ENCODE measurements around the gene RDX. TPM values are rescaled to one million over a fixed set of nuclear protein-coding genes. Genes with fewer than 3 reads are reported as not detected.
"Not testable (repeated sequence)": the region's sequence is repeated elsewhere in the genome, so short reads cannot be mapped to it uniquely, and the experiment has no call there.

The RDX gene
- total RNA-seq, 1 experiment from 2014 or later = 58.9 TPM

DNA sequence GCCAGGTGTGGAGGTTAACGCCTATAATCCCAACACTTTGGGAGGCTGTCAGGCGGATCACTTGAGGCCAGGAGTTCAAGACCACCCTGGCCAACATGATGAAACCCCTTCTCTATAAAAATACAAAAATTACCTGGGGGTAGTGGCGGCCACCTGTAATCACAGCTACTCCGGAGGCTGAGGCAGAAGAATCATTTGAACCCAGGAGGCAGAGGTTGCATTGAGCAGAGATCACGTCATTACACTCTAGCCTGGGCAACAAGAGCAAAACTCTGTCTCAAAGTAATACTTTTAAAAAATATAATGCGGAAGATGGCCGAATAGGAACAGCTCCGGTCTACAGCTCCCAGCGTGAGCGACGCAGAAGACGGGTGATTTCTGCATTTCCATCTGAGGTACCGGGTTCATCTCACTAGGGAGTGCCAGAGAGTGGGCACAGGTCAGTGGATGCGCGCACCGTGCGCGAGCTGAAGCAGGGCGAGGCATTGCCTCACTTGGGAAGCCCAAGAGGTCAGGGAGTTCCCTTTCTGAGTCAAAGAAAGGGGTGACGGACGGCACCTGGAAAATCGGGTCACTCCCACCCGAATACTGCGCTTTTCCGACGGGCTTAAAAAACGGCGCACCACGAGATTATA lies 87.6 kb downstream of the RDX start:
- DNase-seq (ENCODE audit: extremely low read depth, low read depth) = not testable (repeated sequence)

DNA sequence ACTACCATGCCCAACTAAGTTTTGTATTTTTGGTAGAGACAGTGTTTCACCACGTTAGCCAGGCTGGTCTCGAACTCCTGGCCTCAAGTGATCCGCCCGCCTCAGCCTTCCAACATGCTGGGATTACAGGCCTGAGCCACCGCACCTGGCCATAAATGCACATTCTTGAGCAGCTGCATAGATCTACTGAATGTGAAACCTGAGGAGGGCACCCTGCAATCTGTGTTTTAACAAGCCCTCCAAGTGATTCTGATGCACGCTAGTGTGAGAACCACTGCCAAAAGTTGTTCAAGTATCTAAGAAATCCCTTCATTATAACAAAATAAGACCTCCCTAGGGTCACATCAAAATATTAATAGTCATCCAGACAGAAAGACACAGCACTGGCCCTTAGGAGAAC lies 89.3 kb downstream of the RDX start:
- no peak for DNase-seq (ENCODE audit: extremely low read depth, low read depth)

DNA sequence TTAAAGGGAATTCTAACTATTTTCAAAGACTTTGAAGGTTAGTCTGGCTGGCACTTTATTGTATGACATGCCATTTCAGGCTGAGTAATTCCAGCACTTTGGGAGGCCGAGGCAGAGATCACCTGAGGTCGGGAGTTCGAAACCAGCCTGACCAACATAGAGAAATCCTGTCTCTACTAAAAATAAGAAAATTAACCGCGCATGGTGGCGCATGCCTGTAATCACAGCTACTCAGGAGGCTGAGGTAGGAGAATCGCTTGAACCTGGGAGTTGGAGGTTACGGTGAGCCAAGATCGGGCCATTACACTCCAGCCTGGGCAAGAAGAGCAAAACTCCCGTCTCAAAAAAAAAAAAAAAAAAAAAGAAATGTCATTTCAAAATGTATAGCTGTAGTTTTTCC lies 95.6 kb downstream of the RDX start:
- no peak for DNase-seq (ENCODE audit: extremely low read depth, low read depth)

DNA sequence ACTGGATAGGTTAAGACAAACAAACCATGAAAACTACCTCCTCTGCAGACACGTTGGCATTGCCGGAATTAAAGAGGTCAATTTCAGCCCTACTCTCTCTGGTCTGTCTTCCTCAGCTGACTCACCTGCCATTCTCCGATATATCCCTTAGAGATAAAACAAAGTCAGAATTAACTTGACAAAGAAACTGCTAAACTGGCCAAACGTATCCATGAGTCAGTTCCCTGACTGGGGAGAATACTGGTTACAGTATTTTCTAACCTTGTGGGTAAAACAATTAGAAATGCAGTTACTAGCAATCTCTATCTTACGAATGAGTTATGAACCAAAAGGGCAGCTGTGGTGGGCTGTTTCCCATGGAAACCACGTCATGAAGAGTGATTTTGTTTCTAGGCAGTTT lies 96.2 kb downstream of the RDX start:
- no peak for DNase-seq (ENCODE audit: extremely low read depth, low read depth)

DNA sequence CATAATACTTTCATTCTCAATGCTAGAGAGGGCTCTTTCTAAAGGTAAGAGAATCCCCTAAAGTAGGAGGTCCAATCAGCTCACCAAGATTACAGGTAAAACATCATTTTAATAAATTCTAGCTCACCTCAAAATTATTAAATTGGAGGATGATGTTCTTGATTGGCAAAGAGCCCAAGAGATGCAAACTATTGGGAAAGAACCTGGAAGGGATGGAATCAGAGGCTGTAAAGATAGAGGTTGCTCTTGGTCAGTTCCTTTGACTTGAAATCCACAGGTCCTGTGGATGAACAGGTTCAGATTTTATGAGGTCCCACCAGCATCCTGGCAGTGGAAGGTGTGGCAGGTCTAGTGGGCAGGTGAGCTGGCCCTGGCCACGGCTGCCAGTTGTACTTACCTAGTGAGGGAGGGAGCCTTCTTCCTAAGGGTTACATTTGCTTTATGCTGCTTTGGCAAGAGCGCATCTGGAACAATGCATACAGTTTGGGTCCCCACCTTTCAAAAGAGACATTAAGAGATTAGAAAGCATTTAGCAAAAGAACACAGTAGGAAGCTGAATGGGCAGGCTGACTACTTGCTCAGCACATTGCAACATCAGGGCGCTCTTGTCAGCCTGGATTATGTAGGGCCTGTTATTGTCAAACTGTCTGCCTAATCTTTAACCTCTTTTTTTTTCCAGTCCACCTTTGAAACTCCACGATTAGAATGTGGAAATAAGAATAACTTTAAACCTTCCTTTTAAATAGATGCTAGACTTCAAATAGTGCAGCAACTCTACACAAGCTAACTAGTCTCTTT lies 97.0 kb downstream of the RDX start:
- no peak for DNase-seq (ENCODE audit: extremely low read depth, low read depth)

DNA sequence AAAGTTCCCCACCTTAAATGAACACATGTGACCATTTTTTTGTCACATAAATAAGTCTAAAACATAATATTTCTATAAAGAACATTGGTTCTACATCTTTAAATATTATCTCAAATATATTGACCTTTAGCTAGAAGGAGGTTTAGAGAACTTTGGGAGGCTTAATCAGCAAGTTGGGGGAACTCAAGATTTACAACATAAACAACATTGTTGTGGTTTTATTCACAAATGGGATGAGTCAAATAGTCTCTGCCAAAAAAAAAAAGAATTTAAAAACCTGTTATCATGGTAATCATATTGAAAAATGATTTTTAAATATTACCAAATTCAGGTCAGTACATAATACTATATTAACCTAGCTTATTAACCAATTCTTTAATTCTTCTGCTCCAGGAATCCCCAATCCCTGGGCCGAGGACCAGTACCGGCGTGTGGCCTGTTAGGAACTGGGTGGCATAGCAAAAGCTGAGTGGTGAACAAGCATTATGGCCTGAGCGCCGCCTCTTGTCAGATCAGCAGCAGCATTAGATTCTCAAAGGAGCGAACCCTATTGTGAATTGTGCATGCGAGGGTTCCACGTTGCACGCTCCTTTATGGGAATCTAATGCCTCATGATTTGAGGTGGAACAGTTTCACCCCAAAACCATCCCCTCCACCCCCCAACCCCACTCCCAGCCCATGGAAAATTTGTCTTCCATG lies 98.2 kb downstream of the RDX start:
- no peak for DNase-seq (ENCODE audit: extremely low read depth, low read depth)

DNA sequence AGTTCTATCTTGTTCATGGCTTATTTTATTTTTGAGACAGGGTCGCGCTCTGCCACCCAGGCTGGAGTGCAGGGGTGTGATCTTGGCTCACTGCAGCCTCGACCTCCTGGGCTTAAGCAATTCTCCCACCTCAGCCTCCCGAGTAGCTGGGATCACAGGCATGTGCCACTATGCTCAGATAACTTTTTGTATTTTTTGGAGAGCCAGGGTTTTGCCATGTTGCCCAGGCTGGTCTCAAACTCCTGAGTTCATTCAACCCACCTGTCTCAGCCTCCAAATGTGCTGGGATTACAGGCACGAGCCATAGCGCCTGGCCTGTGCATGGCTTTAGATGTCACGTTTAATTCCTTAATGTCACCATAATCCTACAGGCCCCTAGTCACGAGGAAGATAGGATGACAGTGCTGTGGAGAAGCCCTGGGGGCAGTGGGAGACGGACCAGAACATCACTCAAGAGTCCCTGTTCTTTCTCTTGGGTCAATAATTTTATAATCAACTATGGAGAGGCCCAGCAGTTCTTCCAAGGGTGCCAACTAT lies 99.5 kb downstream of the RDX start:
- DNase-seq (ENCODE audit: extremely low read depth, low read depth) = no peak

DNA sequence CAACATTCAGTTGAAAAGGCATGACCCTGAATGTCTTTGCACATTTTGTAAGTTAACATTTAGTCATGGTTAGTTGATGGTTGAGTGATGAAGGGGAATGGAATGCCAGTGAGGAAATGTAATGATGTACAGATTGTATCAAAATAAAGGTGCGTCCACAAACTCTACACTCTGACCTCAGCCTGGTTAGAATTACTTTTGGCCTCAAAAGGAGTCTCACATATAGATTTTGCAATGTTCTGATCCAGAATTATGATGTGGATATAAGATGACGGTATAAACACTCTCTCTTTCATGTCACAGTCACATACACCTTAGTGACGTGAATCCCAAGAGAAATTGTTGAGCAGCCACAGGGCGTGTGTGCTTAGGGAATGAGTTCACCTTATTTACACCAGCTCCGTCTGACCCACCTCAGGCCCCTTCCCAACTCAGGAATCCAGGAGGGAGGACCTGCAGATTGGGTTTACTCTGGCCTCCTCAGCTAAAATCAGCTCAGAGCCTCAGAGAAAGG lies 100.1 kb downstream of the RDX start:
- DNase-seq (ENCODE audit: extremely low read depth, low read depth) = peak; percentile 40

DNA sequence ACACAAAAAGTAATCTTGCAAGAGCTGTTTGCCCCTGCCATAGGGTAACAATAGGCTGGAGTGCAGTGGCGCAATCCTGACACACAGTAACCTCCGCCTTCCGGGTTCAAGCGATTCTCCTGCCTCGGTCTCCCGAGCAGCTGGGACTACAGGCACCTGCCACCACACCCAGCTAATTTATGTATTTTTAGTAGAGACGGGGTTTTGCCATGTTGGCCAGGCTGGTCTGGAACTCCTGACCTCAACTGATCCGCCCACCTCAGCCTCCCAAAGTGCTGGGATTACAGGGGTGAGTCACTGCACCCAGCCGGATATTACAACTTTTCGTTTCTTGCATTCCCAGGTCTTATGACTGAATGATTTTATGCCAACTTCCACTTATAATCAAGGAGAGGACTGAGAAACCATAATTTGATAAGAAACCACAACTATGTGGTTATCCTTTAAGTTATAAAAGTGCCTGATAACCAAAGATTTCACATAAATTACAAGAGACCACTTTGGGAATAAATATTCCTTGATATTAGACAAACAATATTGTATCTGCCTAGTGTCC lies 102.1 kb downstream of the RDX start:
- not testable (repeated sequence) for DNase-seq (ENCODE audit: extremely low read depth, low read depth)

DNA sequence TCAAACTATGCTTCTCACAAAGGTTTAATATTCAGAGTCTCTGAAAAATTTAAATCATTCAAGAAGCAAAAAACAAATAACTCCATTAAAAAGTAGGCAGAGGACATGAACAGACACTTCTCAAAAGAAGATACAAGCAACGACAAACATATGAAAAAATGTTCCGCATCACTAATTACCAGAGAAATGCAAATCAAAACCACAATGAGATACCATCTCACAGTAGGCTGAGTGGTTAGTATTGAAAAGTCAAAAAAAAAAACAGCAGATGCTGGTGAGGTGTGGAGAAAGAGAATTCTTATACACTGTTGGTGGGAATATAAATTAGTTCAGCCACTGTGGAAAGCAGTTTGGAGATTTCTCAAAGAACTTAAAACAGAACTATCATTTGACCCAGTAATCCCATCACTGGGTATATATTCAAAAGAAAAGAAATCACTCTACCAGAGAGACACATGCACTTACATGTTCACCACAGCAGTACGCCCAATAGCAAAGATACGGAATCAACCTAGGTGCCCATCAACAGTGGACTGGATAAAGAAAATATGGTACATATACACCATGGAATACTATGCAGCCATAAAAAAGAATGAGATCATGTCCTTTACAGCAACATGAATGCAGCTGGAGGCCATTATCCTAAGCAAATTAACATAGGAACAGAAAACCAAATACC lies 103.7 kb downstream of the RDX start:
- DNase-seq (ENCODE audit: extremely low read depth, low read depth) = not testable (repeated sequence)

DNA sequence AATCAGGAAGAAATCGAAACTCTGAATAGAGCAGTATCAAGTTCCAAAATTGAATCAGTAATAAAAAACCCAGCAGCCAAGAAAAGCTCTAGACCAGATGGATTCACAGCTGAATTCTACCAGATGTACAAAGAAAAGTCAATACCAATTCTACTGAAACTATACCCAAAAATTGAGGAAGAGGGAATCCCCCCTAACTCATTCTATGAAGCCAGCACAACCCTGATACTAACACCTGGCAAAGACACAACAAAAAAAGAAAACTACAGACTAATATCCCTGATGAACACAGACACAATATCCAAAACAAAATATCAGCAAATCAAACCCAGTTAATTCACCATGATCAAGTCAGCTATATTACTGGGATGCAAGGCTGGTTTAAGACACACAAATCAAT lies 105.5 kb downstream of the RDX start:
- no peak for DNase-seq (ENCODE audit: extremely low read depth, low read depth)

DNA sequence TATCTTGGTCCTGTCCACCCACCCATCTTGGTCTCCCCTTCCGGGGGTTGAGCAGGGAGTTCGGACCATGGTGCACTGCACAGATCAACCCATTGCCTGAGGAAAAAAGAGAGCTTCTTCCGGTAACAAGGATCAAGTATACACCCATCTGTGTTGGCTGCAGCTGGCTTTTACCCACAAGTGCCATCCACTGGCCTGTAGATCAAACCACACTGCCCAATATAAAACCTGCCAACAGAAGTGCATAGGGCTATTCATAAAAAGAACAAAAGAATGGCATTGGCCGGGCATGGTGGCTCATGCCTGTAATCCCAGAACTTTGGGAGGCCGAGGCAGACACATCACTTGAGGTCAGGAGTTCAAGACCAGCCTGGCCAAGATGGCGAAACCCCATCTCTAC lies 108.7 kb downstream of the RDX start:
- no peak for DNase-seq (ENCODE audit: extremely low read depth, low read depth)

DNA sequence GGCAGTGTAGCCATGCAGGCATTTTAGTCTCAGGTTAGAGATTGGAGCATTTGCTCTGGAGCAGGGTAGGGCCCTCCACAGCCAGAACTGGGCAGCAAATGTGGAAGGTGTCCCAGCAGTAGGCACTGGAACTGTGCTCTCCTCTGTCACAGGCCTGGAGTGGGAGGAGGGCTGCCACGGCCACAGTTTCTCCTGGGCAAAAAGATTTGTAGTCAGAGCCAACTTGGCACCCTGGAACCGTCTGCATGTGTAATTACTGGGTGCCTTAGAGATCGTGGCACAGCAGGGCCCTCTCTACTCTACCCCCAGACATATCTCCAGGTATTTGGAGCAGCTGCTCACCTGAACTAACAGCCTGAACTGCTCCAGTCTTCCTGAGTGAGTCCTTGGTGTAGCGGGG lies 109.5 kb downstream of the RDX start:
- DNase-seq (ENCODE audit: extremely low read depth, low read depth) = no peak

DNA sequence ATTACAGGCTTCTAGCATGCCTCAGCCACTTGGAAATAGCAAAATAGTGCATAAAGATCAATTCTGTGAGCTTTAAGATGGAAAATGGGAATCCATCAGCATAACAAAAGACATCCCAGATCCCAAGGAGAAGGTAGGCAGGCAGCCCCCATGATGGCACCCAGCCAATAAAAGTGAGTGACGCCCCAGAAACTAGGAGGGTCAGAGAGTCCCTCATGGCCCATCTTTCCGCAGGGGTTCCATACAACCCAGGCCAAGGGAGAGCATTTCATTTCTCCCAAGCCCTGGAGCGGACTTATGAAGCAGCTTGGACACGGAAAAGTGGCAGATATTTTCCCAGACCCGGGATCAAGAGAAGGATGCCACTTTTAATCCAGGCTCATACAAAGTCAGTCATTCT lies 110.0 kb downstream of the RDX start:
- no peak for DNase-seq (ENCODE audit: extremely low read depth, low read depth)

DNA sequence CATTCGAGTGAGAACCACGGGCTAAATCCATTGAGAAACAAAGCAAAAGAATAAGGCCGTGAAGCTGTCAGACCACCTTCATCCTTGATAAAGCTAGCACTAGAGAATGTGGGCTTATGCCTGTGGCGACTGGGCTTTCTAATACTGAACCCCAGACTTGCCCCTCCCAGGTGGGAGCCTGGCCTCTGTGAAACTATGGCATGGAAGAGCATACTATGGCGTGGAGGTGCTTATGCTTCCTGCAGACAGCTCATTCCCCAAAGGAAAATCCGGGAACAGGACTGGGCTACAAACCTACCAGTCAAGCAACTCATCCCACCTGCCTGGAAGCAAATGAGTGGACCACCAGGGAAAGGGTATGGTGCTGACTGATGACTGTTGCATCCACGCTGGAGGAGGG lies 110.8 kb downstream of the RDX start:
- no peak for DNase-seq (ENCODE audit: extremely low read depth, low read depth)

DNA sequence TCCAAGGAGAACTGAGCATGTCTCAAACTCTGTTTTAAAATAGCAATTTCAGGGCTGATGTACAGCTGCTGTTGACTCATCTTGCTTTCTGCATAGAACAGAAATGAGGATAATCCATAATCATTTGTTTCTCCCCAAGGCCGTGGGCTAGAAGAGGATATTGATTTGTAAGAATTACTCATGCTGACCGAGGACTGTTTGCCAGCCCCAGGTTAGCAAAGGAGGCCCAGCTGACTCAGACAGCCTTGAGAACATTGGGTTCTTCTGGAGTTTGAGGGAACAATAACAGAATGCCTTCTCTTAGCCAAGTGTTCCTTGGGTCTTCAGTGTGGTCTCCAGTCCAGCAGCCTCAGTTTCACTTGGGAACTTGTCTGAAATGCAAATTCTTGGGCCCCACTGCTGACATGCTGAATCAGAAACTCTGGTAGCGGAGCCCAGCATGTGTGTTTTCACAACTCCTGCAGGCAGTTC lies 111.3 kb downstream of the RDX start:
- DNase-seq (ENCODE audit: extremely low read depth, low read depth) = no peak

DNA sequence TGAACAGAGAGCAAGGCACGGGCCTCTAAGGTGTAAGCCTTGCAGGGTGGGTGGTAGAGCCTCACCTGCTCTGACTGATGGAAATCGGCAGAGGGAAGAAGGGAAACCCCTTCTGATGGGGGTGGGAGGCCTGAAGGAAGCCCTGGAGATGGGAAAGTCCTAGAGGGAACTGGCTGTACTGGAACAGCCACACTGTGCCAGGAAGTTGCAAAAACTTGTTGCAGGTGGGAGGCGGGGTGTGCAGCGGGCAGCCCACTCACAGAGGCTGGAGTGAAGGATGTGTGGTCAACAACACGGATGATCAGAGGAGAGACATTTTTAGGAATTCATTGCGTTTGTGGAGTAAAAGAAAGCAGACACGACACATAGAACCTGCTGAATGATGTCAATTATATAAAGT lies 112.0 kb downstream of the RDX start:
- DNase-seq (ENCODE audit: extremely low read depth, low read depth) = no peak

DNA sequence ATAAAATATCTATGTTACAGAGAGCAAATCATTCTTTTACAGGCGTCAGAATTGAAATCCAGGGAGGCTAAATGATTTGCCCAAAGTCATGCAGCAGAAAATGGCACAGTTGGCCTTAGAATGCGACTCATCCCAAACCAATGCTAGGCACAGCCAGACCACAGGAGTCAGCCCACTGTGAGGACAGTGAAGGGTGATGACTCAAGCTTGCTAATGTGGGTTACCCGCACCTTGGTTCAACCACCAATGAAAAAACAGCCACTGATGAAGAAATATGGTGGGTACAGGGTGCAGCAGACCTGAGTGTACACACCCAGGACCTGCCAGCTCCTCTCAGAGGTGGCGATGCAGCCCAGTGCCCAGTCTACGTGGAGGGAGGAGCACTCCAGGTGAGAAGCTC lies 113.5 kb downstream of the RDX start:
- DNase-seq (ENCODE audit: extremely low read depth, low read depth) = no peak

DNA sequence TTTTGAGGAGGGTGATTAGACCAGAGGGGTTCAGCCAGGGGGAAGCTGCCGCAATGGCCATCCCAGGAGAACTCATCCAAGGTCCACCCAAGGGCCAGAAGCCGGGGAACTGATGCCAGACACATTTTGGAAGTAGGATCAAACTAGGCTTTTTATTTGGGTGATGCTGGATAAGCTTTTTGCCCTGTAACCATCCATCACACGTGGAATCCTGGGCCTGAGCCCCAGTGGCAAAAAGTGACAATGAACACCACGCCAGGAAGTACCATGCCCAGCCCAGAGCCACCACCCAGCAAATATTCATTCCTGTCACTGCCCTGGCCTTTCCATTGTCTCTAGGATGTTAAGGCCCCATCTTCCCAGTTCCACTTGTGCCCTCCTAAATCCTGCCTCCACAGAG lies 117.3 kb downstream of the RDX start:
- DNase-seq (ENCODE audit: extremely low read depth, low read depth) = no peak

DNA sequence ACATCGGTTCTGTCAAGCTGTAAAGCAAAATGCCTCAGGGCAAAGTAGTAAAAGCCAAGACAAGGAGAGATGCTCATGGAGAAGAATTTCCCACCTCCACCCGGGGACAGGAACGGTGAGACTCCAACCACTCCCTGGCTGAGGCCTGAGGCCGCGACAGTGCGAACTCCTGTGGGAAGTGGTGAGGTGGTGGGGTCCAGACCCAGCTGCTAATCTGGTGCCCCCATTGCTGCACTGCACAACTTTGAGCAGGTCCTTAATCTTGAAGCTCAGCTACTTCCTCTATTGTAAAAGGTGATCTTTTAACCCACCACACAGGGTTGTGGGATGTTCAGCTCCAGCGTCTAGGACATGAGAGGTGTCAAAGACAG lies 119.3 kb downstream of the RDX start:
- DNase-seq (ENCODE audit: extremely low read depth, low read depth) = no peak

Data from NCI-H460 (cell line).